Thyroid gland (tissue), 4 donors: Measurements from ENCODE around the gene DOCK1. TPM values are rescaled to one million over a fixed set of nuclear protein-coding genes. Genes with fewer than 3 reads are reported as not detected.
A peak's percentile ranks its signal among the peaks of the same experiment; 100 is the strongest.

Source experiments
- DNase-seq, 2 donors: peaks; one replicate each; pipeline ENCODE4 v3.0.0-alpha.2; 2019
- H3K27ac ChIP-seq, 3 donors: fragments of 200-600 bp; sonication (generic); 1 replicate in 2 of 3; 2 replicates in 1 of 3; pipeline ENCODE4 v1.5.1; 2016 to 2019; ENCODE audit warnings: mild to moderate bottlenecking in 1 of 3, moderate library complexity in 1 of 3
- H3K27me3 ChIP-seq: fragments of 200-600 bp; sonication (generic); one replicate; pipeline ENCODE4 v1.5.1; 2019
- H3K36me3 ChIP-seq, 2 donors: fragments of 200-600 bp; sonication (generic); one replicate each; pipeline ENCODE4 v1.5.1; 2016 to 2019
- H3K4me1 ChIP-seq, 2 donors: fragments of 200-600 bp; sonication (generic); one replicate each; pipeline ENCODE4 v1.5.1; 2017 to 2019
- H3K4me3 ChIP-seq, 3 donors: fragments of 200-600 bp; sonication (generic); replicated peaks in 1 of 3; 1 replicate in 2 of 3; 2 replicates in 1 of 3; pipeline ENCODE4 v1.5.1; 2016; ENCODE audit warnings: mild to moderate bottlenecking in 1 of 3
- H3K9me3 ChIP-seq: fragments of 200-600 bp; sonication (generic); one replicate; pipeline ENCODE4 v1.5.1; 2017
- CTCF ChIP-seq, 6 experiments: fragments of 200-600 bp in 3 of 6; fragments of 450-650 bp in 3 of 6; sonication (generic) in 3 of 6; IDR thresholded peaks; one replicate each; pipeline ENCODE4 v1.5.1; 2016 to 2019; ENCODE audit warnings: antibody characterized with exemption in 6 of 6, mild to moderate bottlenecking in 2 of 6, inconsistent platforms in 1 of 6, moderate library complexity in 1 of 6
- POLR2A ChIP-seq, 2 donors: fragments of 450-650 bp; IDR thresholded peaks; one replicate each; pipeline ENCODE4 v1.6.1; 2017; ENCODE audit warnings: antibody characterized with exemption in 2 of 2, mild to moderate bottlenecking in 2 of 2, moderate library complexity in 1 of 2
- WGBS, 2 donors: methylation state at CpG; one replicate each; pipeline ENCODE4 v1.1.5; 2017; 5-methylcytosine and 5-hydroxymethylcytosine counted together
- intact Hi-C: fragments of 100-400 bp; cut with DNase I; formaldehyde crosslinking; loops from one replicate; pipeline ENCODE4 v1.15.1; 2023
- total RNA-seq, 4 donors: library from RNA; depleted of rRNA; stranded (reverse); fragments of >200 nt; gene quantifications; one replicate each; pipeline ENCODE4 v1.2.3, GENCODE V29; 2016

DOCK1 gene
- total RNA-seq, 4 donors from 2014 or later, result 89.7 to 217 (median 112) TPM

- no peak overlapping the region for H3K4me3 ChIP-seq
- H3K36me3 ChIP-seq, result no peaks in the 10 kb centered on the region
- 78 to 80% methylated on average over 7 of the region's 7 CpGs for WGBS, 2 donors
- DNase-seq, result no peak
- intact Hi-C loops, result no loop called here
- no peak overlapping the region for H3K27ac ChIP-seq
- H3K27me3 ChIP-seq, result no peaks in the 10 kb centered on the region
- TF ChIP-seq CTCF (IDR thresholded peaks at IDR 0.05) (no peak), POLR2A (IDR thresholded peaks at IDR 0.05) (no peak)
- peaks cover 7 to 18% of the 10 kb centered on the region in 2 donors for H3K4me1 ChIP-seq
- no peaks in the 10 kb centered on the region for H3K9me3 ChIP-seq
Observed at GRCh38 chr10:127193125-127193524, 287.9 kb downstream of the DOCK1 start.

GRCh38 chr10:127194111-127194510 is 288.9 kb downstream of the DOCK1 start:
- WGBS, 2 donors, result 89 to 96% methylated on average over 2 of the region's 2 CpGs
- H3K9me3 ChIP-seq, result no peaks in the 10 kb centered on the region
- no peaks in the 10 kb centered on the region for H3K36me3 ChIP-seq

GRCh38 chr10:127194599-127194998 is 289.4 kb downstream of the DOCK1 start:
- H3K36me3 ChIP-seq, result no peaks in the 10 kb centered on the region
- TF ChIP-seq POLR2A (IDR thresholded peaks at IDR 0.05) (no peak), CTCF (IDR thresholded peaks at IDR 0.05) (no peak)
- H3K9me3 ChIP-seq, result no peaks in the 10 kb centered on the region
- H3K4me1 ChIP-seq, result peaks cover 7 to 18% of the 10 kb centered on the region in 2 donors
- H3K27me3 ChIP-seq, result no peaks in the 10 kb centered on the region
- WGBS, 2 donors, result 50% methylated on average over 11 to 16 of the region's 16 CpGs
- intact Hi-C loops, result no loop called here
- no peak for DNase-seq
- no peak overlapping the region for H3K4me3 ChIP-seq
- H3K27ac ChIP-seq, result no peak overlapping the region

More at GRCh38 chr10:127194111-127194510, 288.9 kb downstream of the DOCK1 start:
- Histone ChIP-seq H3K27me3 (no peaks in the 10 kb centered on the region), H3K4me3 (no peak overlapping the region), H3K4me1 (peaks cover 7 to 18% of the 10 kb centered on the region in 2 donors), H3K27ac (no peak overlapping the region)
- intact Hi-C loops, result no loop called here
- no peak for DNase-seq
- no peak for TF ChIP-seq CTCF (IDR thresholded peaks at IDR 0.05)
- no peak for TF ChIP-seq POLR2A (IDR thresholded peaks at IDR 0.05)

GRCh38 chr10:127195041-127195506 is 289.8 kb downstream of the DOCK1 start:
- intact Hi-C loops, result no loop called here
- Histone ChIP-seq H3K27me3 (no peaks in the 10 kb centered on the region), H3K9me3 (no peaks in the 10 kb centered on the region), H3K4me1 (peaks cover 7 to 18% of the 10 kb centered on the region in 2 donors), H3K27ac (no peak overlapping the region), H3K4me3 (peak overlapping the region in 1 of 3 donors; percentile 29), H3K36me3 (no peaks in the 10 kb centered on the region)
- 0 to 10% methylated on average over 2 to 15 of the region's 28 CpGs for WGBS, 2 donors
- TF ChIP-seq CTCF (IDR thresholded peaks at IDR 0.05) (no peak), POLR2A (IDR thresholded peaks at IDR 0.05) (no peak)
- no peak for DNase-seq

GRCh38 chr10:127195571-127196281 is 290.5 kb downstream of the DOCK1 start:
- Histone ChIP-seq H3K36me3 (no peaks in the 10 kb centered on the region), H3K4me3 (peak overlapping the region in 1 of 3 donors; percentile 29), H3K27ac (no peak overlapping the region), H3K9me3 (no peaks in the 10 kb centered on the region), H3K27me3 (no peaks in the 10 kb centered on the region), H3K4me1 (peaks cover 7 to 18% of the 10 kb centered on the region in 2 donors)
- TF ChIP-seq POLR2A (IDR thresholded peaks at IDR 0.05), result no peak
- no peak for TF ChIP-seq CTCF (IDR thresholded peaks at IDR 0.05)
- DNase-seq, result peak in 1 of 2 donors; percentile 7
- WGBS, 2 donors, result 1 to 2% methylated on average over 17 to 25 of the region's 91 CpGs
- intact Hi-C loops, result no loop called here
